ENCODE measurements around the gene COL4A4.

The COL4A4 gene

DNA sequence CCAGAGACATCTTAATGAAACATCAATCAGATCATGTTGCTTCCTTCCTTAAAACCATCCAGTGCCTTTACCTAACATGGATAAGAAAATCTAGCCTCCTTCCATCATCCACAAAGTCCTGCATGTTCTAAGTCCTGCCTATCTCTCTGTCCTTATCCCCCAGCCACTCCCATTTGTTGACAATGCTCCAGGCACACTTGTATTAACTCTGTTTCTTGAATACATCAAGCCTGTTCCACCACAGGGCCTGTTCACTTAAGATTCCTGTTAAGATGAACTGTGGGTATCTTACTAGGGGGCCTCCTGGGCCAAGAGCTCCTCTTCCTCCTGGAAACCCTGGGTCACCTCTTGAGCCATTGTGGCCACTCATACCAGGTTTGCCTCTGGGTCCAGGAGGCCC lies 45.7 kb downstream of the COL4A4 start:
- CTCF ChIA-PET: interaction anchor here (1.8 kb wide), 2 partner anchors 11 to 120 kb away, joined by 4 to 5 read pairs; no protein-coding TSS in a partner anchor
- TF ChIP-seq ZNF239 (tag by site-specific recombination; IDR thresholded peaks at IDR 0.05) (no peak), ZBTB48 (tag by site-specific recombination; IDR thresholded peaks at IDR 0.05) (no peak), ZNF677 (tag by site-specific recombination; IDR thresholded peaks at IDR 0.05) (no peak), SETDB1 (IDR thresholded peaks at IDR 0.05; ENCODE audit: insufficient read length, low read length) (no peak), ZNF114 (tag by site-specific recombination; IDR thresholded peaks at IDR 0.05) (no peak), ZSCAN23 (tag by site-specific recombination; IDR thresholded peaks at IDR 0.05) (no peak), ZNF560 (tag by site-specific recombination; IDR thresholded peaks at IDR 0.05; ENCODE audit: borderline replicate concordance) (no peak), ZNF416 (tag by site-specific recombination; IDR thresholded peaks at IDR 0.05) (no peak), ZNF280D (tag by site-specific recombination; IDR thresholded peaks at IDR 0.05) (no peak), IKZF3 (tag by site-specific recombination; IDR thresholded peaks at IDR 0.05) (no peak)
- TF ChIP-seq, protein P1, sequence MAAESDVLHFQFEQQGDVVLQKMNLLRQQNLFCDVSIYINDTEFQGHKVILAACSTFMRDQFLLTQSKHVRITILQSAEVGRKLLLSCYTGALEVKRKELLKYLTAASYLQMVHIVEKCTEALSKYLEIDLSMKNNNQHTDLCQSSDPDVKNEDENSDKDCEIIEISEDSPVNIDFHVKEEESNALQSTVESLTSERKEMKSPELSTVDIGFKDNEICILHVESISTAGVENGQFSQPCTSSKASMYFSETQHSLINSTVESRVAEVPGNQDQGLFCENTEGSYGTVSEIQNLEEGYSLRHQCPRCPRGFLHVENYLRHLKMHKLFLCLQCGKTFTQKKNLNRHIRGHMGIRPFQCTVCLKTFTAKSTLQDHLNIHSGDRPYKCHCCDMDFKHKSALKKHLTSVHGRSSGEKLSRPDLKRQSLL (tag by site-specific recombination; IDR thresholded peaks at IDR 0.05): no peak
- H3K4me3 ChIP-seq (ENCODE audit: low read depth, low read length): no peak overlapping the region
- H3K9me3 ChIP-seq (ENCODE audit: control insufficient read depth, insufficient read depth, low read depth, low read length): no peaks in the 10 kb centered on the region
- H3K4me1 ChIP-seq (ENCODE audit: control insufficient read depth, insufficient read depth, low read length): no peaks in the 10 kb centered on the region
- POLR2A ChIA-PET: no interaction called here
- no peak overlapping the region for H3K27ac ChIP-seq (ENCODE audit: extremely low read depth, low read depth, low read length)
- H3K36me3 ChIP-seq (ENCODE audit: control insufficient read depth in 2 of 2, insufficient read depth in 1 of 2, low read length in 2 of 2): no peaks in the 10 kb centered on the region

DNA sequence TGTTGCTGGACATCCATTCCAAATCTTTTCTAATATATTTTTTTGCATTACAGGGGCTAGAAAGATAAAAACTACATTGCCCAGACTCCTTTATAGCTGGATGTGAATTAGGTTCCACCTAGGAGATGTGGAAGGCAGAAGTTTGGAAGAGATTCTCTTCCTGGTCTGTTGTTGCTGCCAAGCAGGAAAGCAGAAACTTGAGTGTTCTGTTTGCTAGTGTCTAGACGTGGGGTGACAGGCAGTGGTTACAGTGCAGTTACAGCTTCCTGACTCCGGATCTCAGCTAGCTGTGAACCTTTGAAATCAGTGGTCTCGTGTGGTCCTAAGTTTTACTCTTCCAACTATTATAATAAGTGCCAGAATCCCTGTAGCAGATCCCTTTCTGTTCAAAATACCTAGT lies 46.2 kb downstream of the COL4A4 start:
- no peak overlapping the region for H3K27ac ChIP-seq (ENCODE audit: extremely low read depth, low read depth, low read length)
- H3K9me3 ChIP-seq (ENCODE audit: control insufficient read depth, insufficient read depth, low read depth, low read length): no peaks in the 10 kb centered on the region
- no peak overlapping the region for H3K4me3 ChIP-seq (ENCODE audit: low read depth, low read length)
- POLR2A ChIA-PET: no interaction called here
- H3K36me3 ChIP-seq (ENCODE audit: control insufficient read depth in 2 of 2, insufficient read depth in 1 of 2, low read length in 2 of 2): no peaks in the 10 kb centered on the region
- CTCF ChIA-PET: no interaction called here
- no peaks in the 10 kb centered on the region for H3K4me1 ChIP-seq (ENCODE audit: control insufficient read depth, insufficient read depth, low read length)
- TF ChIP-seq ZNF239 (tag by site-specific recombination; IDR thresholded peaks at IDR 0.05): no peak
- TF ChIP-seq ZNF26 (tag by site-specific recombination; IDR thresholded peaks at IDR 0.05): no peak
- TF ChIP-seq, protein P2, sequence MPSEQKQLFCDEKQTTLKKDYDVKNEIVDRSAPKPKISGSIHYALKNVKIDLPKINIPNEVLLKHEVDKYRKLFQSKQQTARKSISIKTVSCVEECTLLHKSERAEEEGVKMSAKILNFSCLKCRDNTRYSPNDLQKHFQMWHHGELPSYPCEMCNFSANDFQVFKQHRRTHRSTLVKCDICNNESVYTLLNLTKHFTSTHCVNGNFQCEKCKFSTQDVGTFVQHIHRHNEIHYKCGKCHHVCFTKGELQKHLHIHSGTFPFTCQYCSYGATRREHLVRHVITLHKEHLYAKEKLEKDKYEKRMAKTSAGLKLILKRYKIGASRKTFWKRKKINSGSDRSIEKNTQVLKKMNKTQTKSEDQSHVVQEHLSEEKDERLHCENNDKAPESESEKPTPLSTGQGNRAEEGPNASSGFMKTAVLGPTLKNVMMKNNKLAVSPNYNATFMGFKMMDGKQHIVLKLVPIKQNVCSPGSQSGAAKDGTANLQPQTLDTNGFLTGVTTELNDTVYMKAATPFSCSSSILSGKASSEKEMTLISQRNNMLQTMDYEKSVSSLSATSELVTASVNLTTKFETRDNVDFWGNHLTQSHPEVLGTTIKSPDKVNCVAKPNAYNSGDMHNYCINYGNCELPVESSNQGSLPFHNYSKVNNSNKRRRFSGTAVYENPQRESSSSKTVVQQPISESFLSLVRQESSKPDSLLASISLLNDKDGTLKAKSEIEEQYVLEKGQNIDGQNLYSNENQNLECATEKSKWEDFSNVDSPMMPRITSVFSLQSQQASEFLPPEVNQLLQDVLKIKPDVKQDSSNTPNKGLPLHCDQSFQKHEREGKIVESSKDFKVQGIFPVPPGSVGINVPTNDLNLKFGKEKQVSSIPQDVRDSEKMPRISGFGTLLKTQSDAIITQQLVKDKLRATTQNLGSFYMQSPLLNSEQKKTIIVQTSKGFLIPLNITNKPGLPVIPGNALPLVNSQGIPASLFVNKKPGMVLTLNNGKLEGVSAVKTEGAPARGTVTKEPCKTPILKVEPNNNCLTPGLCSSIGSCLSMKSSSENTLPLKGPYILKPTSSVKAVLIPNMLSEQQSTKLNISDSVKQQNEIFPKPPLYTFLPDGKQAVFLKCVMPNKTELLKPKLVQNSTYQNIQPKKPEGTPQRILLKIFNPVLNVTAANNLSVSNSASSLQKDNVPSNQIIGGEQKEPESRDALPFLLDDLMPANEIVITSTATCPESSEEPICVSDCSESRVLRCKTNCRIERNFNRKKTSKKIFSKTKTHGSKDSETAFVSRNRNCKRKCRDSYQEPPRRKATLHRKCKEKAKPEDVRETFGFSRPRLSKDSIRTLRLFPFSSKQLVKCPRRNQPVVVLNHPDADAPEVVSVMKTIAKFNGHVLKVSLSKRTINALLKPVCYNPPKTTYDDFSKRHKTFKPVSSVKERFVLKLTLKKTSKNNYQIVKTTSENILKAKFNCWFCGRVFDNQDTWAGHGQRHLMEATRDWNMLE (tag by site-specific recombination; conservative IDR thresholded peaks at IDR 0.05; ENCODE audit: low read depth): no peak
- no peak for TF ChIP-seq CTCF (tag by site-specific recombination; IDR thresholded peaks at IDR 0.05)
- TF ChIP-seq ZNF501 (tag by site-specific recombination; IDR thresholded peaks at IDR 0.05): no peak
- no peak for TF ChIP-seq ZNF133 (tag by site-specific recombination; IDR thresholded peaks at IDR 0.05)
- no peak for TF ChIP-seq ZNF114 (tag by site-specific recombination; IDR thresholded peaks at IDR 0.05)
- TF ChIP-seq PBX3 (CRISPR knock-in tag; IDR thresholded peaks at IDR 0.05): no peak
- no peak for TF ChIP-seq ZNF350 (tag by site-specific recombination; IDR thresholded peaks at IDR 0.05)
- no peak for TF ChIP-seq ZNF544 (tag by site-specific recombination; IDR thresholded peaks at IDR 0.05)
- no peak for TF ChIP-seq ZNF513 (tag by site-specific recombination; IDR thresholded peaks at IDR 0.05)

All from HEK293 (cell line).